Measurements from ENCODE around the gene LAMA1. TPM values are rescaled to one million over a fixed set of nuclear protein-coding genes. Genes with fewer than 3 reads are reported as not detected.

The LAMA1 gene
- total RNA-seq, 1 experiment from 2014 or later = not detected

- ATAC-seq = no peak
- no peak overlapping the region for H2AFZ ChIP-seq (ENCODE audit: low read length)
- no peaks in the 10 kb centered on the region for H3K9me2 ChIP-seq (replicated peaks; ENCODE audit: low read length)
- H3K36me3 ChIP-seq (ENCODE audit: low read depth, low read length) = no peaks in the 10 kb centered on the region
- no TSS peak for BruUV-seq (replicated peaks)
- CTCF ChIA-PET = no interaction called here
- H3K79me2 ChIP-seq (ENCODE audit: low read length) = no peaks in the 10 kb centered on the region
- POLR2A ChIA-PET (ENCODE audit: unreplicated experiment) = no interaction called here
- H3K27me3 ChIP-seq (ENCODE audit: low read length) = peaks cover 74% of the 10 kb centered on the region
- H3K9me3 ChIP-seq (ENCODE audit: low read length) = no peaks in the 10 kb centered on the region
- H3K4me1 ChIP-seq (ENCODE audit: insufficient read depth, low read length) = no peaks in the 10 kb centered on the region
- no peak overlapping the region for H3K4me2 ChIP-seq (ENCODE audit: low read length)
- intact Hi-C loops (cut with micrococcal nuclease) = no loop called here
- TF ChIP-seq EZH2phosphoT487 (IDR thresholded peaks at IDR 0.05; ENCODE audit: borderline replicate concordance, low read length) (no peak), EZH2 (IDR thresholded peaks at IDR 0.05; ENCODE audit: low read length, unreplicated experiment) (no peak)
- TF ChIP-seq, protein P1, sequence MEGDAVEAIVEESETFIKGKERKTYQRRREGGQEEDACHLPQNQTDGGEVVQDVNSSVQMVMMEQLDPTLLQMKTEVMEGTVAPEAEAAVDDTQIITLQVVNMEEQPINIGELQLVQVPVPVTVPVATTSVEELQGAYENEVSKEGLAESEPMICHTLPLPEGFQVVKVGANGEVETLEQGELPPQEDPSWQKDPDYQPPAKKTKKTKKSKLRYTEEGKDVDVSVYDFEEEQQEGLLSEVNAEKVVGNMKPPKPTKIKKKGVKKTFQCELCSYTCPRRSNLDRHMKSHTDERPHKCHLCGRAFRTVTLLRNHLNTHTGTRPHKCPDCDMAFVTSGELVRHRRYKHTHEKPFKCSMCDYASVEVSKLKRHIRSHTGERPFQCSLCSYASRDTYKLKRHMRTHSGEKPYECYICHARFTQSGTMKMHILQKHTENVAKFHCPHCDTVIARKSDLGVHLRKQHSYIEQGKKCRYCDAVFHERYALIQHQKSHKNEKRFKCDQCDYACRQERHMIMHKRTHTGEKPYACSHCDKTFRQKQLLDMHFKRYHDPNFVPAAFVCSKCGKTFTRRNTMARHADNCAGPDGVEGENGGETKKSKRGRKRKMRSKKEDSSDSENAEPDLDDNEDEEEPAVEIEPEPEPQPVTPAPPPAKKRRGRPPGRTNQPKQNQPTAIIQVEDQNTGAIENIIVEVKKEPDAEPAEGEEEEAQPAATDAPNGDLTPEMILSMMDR (conservative IDR thresholded peaks at IDR 0.05; ENCODE audit: low read depth, low read length) = no peak
- H3K9ac ChIP-seq (ENCODE audit: low read length) = no peak overlapping the region
- no peaks in the 10 kb centered on the region for H3F3A ChIP-seq (ENCODE audit: low read length, unreplicated experiment)
- H3K27ac ChIP-seq (ENCODE audit: low read length) = no peak overlapping the region
- no peak for DNase-seq
- H4K20me1 ChIP-seq (ENCODE audit: low read length) = no peaks in the 10 kb centered on the region
- H3K4me3 ChIP-seq (ENCODE audit: low read length) = no peak overlapping the region
These were observed 70.3 kb downstream of the LAMA1 start for GRCh38 chr18:7047336-7047735.

- Histone ChIP-seq H4K20me1 (ENCODE audit: low read length) (no peaks in the 10 kb centered on the region), H3K4me1 (ENCODE audit: insufficient read depth, low read length) (peaks cover 10% of the 10 kb centered on the region), H3K27me3 (ENCODE audit: low read length) (peaks cover 50% of the 10 kb centered on the region), H2AFZ (ENCODE audit: low read length) (peak overlapping the region; percentile 75), H3K9me3 (ENCODE audit: low read length) (no peaks in the 10 kb centered on the region), H3K9ac (ENCODE audit: low read length) (0 out of 2 replicates have a peak overlapping the region, but pooled peaks have one; percentile 5), H3F3A (ENCODE audit: low read length, unreplicated experiment) (no peaks in the 10 kb centered on the region), H3K27ac (ENCODE audit: low read length) (0 out of 2 replicates have a peak overlapping the region, but pooled peaks have one; percentile 2), H3K79me2 (ENCODE audit: low read length) (no peaks in the 10 kb centered on the region), H3K4me2 (ENCODE audit: low read length) (peak overlapping the region; percentile 82), H3K36me3 (ENCODE audit: low read depth, low read length) (no peaks in the 10 kb centered on the region), H3K4me3 (ENCODE audit: low read length) (peak overlapping the region; percentile 56), H3K9me2 (replicated peaks; ENCODE audit: low read length) (no peaks in the 10 kb centered on the region)
- CTCF ChIA-PET = interaction anchor here (1.0 kb wide), 1 partner anchor 139 kb away, joined by 8 read pairs; no protein-coding TSS in a partner anchor
- TF ChIP-seq, protein P1 (conservative IDR thresholded peaks at IDR 0.05; ENCODE audit: low read depth, low read length) = peak; percentile 88
- TF ChIP-seq EZH2 (IDR thresholded peaks at IDR 0.05; ENCODE audit: low read length, unreplicated experiment) = no peak
- DNase-seq (peak; percentile 77), ATAC-seq (peak; percentile 93)
- intact Hi-C loops (cut with micrococcal nuclease) = loop anchor here (1.0 kb wide), 1 partner anchor 139 kb away; no protein-coding TSS in a partner anchor
- no TSS peak for BruUV-seq (replicated peaks)
- POLR2A ChIA-PET (ENCODE audit: unreplicated experiment) = interaction anchor here (0.6 kb wide), 1 partner anchor 14 kb away, joined by 4 read pairs; no protein-coding TSS in a partner anchor
These were observed 79.2 kb downstream of the LAMA1 start for GRCh38 chr18:7038330-7038851.

DNA sequence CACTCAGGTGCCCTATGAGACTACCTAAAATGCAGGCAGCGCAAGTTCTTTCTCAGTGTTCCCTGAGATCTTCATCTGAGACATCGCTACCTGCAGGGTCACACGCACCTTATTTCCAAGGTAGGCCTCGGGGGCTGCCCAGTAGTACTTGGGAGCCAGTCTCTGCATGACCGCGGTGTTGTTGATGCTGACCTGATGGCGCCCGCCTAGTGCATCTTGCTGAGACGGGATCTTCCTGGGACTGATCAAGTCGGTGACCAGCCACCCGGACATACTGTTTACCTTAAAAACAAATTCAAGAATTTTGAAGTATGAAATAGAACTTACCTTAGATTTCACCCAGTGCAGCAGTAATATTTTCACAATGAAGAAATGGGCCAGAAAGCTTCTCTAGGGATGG, 80.1 kb downstream of the LAMA1 start:
- peaks cover 48% of the 10 kb centered on the region for H3K27me3 ChIP-seq (ENCODE audit: low read length)
- H2AFZ ChIP-seq (ENCODE audit: low read length) = no peak overlapping the region
- H3K4me2 ChIP-seq (ENCODE audit: low read length) = no peak overlapping the region
- intact Hi-C loops (cut with micrococcal nuclease) = no loop called here
- H3K4me3 ChIP-seq (ENCODE audit: low read length) = no peak overlapping the region
- ChIA-PET CTCF (no interaction called here), POLR2A (ENCODE audit: unreplicated experiment) (no interaction called here)
- DNase-seq (no peak), ATAC-seq (no peak)
- H3F3A ChIP-seq (ENCODE audit: low read length, unreplicated experiment) = no peaks in the 10 kb centered on the region
- peaks cover 10% of the 10 kb centered on the region for H3K4me1 ChIP-seq (ENCODE audit: insufficient read depth, low read length)
- no TSS peak for BruUV-seq (replicated peaks)
- no peaks in the 10 kb centered on the region for H3K9me2 ChIP-seq (replicated peaks; ENCODE audit: low read length)
- TF ChIP-seq EZH2phosphoT487 (IDR thresholded peaks at IDR 0.05; ENCODE audit: borderline replicate concordance, low read length) = no peak
- no peak for TF ChIP-seq EZH2 (IDR thresholded peaks at IDR 0.05; ENCODE audit: low read length, unreplicated experiment)
- TF ChIP-seq, protein P1 (conservative IDR thresholded peaks at IDR 0.05; ENCODE audit: low read depth, low read length) = no peak
- no peak overlapping the region for H3K9ac ChIP-seq (ENCODE audit: low read length)
- no peaks in the 10 kb centered on the region for H3K9me3 ChIP-seq (ENCODE audit: low read length)
- H3K79me2 ChIP-seq (ENCODE audit: low read length) = no peaks in the 10 kb centered on the region
- H3K36me3 ChIP-seq (ENCODE audit: low read depth, low read length) = no peaks in the 10 kb centered on the region
- H4K20me1 ChIP-seq (ENCODE audit: low read length) = no peaks in the 10 kb centered on the region
- H3K27ac ChIP-seq (ENCODE audit: low read length) = no peak overlapping the region
